Keratinocyte (primary cell): ENCODE data around the gene TBR1. TPM values are rescaled to one million over a fixed set of nuclear protein-coding genes. Genes with fewer than 3 reads are reported as not detected.

Experiments used
- DNase-seq: peaks from one replicate; pipeline ENCODE4 v3.0.0-alpha.2; 2011; ENCODE audit warnings: low read depth, missing footprints, low spot score
- FAIRE-seq: peaks from 2 replicates; lab custom pipeline; 2011; peaks lifted over from hg19 to GRCh38; lab: Jason Lieb, UNC
- H2AFZ ChIP-seq: 2 replicates; pipeline ENCODE4 v1.6.0; 2012; ENCODE audit warnings: low read length, control low read depth, inconsistent platforms; ENCODE audit not compliant: control insufficient read depth
- H3K27ac ChIP-seq: 2 replicates; pipeline ENCODE4 v1.5.1; 2011; ENCODE audit warnings: low read length; ENCODE audit not compliant: control insufficient read depth, insufficient read depth
- H3K27me3 ChIP-seq: 3 replicates; pipeline ENCODE4 v1.6.0; 2011; ENCODE audit warnings: low read length; ENCODE audit not compliant: control insufficient read depth, insufficient read depth; ENCODE audit errors: extremely low read depth
- H3K36me3 ChIP-seq, 2 experiments: 2 replicates in 1 of 2; 3 replicates in 1 of 2; pipeline ENCODE4 v1.5.1; 2011; ENCODE audit warnings: low read length in 2 of 2, mild to moderate bottlenecking in 1 of 2; ENCODE audit not compliant: control insufficient read depth in 2 of 2, insufficient read depth in 2 of 2; ENCODE audit errors: extremely low read depth in 1 of 2
- H3K4me1 ChIP-seq: 3 replicates; pipeline ENCODE4 v1.5.1; 2011; ENCODE audit warnings: low read length; ENCODE audit not compliant: control insufficient read depth, insufficient read depth; ENCODE audit errors: extremely low read depth
- H3K4me2 ChIP-seq: 3 replicates; pipeline ENCODE4 v1.6.0; 2011; ENCODE audit warnings: low read depth, low read length; ENCODE audit not compliant: control insufficient read depth, insufficient read depth; ENCODE audit errors: extremely low read depth
- H3K4me3 ChIP-seq, 3 experiments: fragments of 200-600 bp in 1 of 3; sonication (generic) in 1 of 3; 2 replicates in 2 of 3; 3 replicates in 1 of 3; pipeline ENCODE4 v1.5.1; 2011 to 2016; ENCODE audit warnings: low read length in 3 of 3, mild to moderate bottlenecking in 3 of 3, control low read depth in 2 of 3, inconsistent platforms in 1 of 3, low read depth in 1 of 3, mixed read lengths in 1 of 3, mixed run types in 1 of 3, moderate library complexity in 1 of 3; ENCODE audit not compliant: control insufficient read depth in 2 of 3, insufficient read depth in 2 of 3; ENCODE audit errors: extremely low read depth in 1 of 3
- H3K79me2 ChIP-seq: 2 replicates; pipeline ENCODE4 v1.6.0; 2012; ENCODE audit warnings: low read length; ENCODE audit not compliant: control insufficient read depth, insufficient read depth
- H3K9ac ChIP-seq: 3 replicates; pipeline ENCODE4 v1.6.0; 2011; ENCODE audit warnings: low read length; ENCODE audit not compliant: control insufficient read depth, insufficient read depth; ENCODE audit errors: extremely low read depth
- H3K9me1 ChIP-seq: 3 replicates; pipeline ENCODE4 v1.6.0; 2011; ENCODE audit warnings: low read length; ENCODE audit not compliant: control insufficient read depth, insufficient read depth; ENCODE audit errors: extremely low read depth
- H3K9me3 ChIP-seq: 2 replicates; pipeline ENCODE4 v1.5.1; 2012; ENCODE audit warnings: low read depth, low read length; ENCODE audit not compliant: control insufficient read depth
- H4K20me1 ChIP-seq: 3 replicates; pipeline ENCODE4 v1.6.0; 2011; ENCODE audit warnings: low read length; ENCODE audit not compliant: control insufficient read depth, insufficient read depth; ENCODE audit errors: extremely low read depth
- CTCF ChIP-seq, 3 experiments: IDR thresholded peaks in 1 of 3; conservative IDR thresholded peaks in 1 of 3; optimal IDR thresholded peaks in 1 of 3; 2 replicates in 2 of 3; 3 replicates in 1 of 3; pipeline versions ENCODE3 to v1.5.1; 2011; ENCODE audit warnings: low read length in 3 of 3, mild to moderate bottlenecking in 3 of 3, moderate library complexity in 2 of 3, control low read depth in 1 of 3, inconsistent platforms in 1 of 3; ENCODE audit not compliant: insufficient read depth in 2 of 3; ENCODE audit errors: extremely low read depth in 1 of 3
- EZH2 ChIP-seq: IDR thresholded peaks from one replicate; pipeline ENCODE4 v1.6.1; 2012; ENCODE audit warnings: inconsistent platforms, mild to moderate bottlenecking, low read length, moderate library complexity
- dilution Hi-C: fragments of 300-500 bp; cut with MboI; formaldehyde crosslinking; loops from one replicate; pipeline ENCODE4 v1.7.0; 2020; ENCODE audit warnings: low sequenced_read_pairs; ENCODE audit not compliant: extremely low pct_ligation_motif_present
- polyA plus RNA-seq, 5 experiments: library from polyadenylated mRNA; depleted of rRNA in 3 of 5; stranded (reverse) in 3 of 5; stranded (forward) in 1 of 5; unstranded in 1 of 5; fragments of >200 nt; gene quantifications; 1 replicate in 1 of 5; 2 replicates in 3 of 5; 3 replicates in 1 of 5; pipeline versions ENCODE4 v1.2.1 to v1.2.3, GENCODE V29; 2011 to 2012; ENCODE audit warnings: missing spikeins in 2 of 5, low read depth in 1 of 5, low replicate concordance in 1 of 5

TBR1 gene
- polyA plus RNA-seq, 1 donor (not counting 4 experiments of a cell fraction or from before 2014, with no cell fraction given), result 0.03 TPM

- FAIRE-seq (no peak), DNase-seq (no peak)
- Histone ChIP-seq H3K9me1 (no peaks in the 10 kb centered on the region), H3K9me3 (no peaks in the 10 kb centered on the region), H3K9ac (no peak overlapping the region), H3K4me1 (peaks cover 4% of the 10 kb centered on the region), H3K79me2 (no peaks in the 10 kb centered on the region), H3K36me3 (no peaks in the 10 kb centered on the region), H3K27me3 (peaks cover 96% of the 10 kb centered on the region), H3K27ac (no peak overlapping the region), H3K4me2 (no peak overlapping the region), H3K4me3 (no peak overlapping the region), H4K20me1 (no peaks in the 10 kb centered on the region), H2AFZ (no peak overlapping the region)
- no peak for TF ChIP-seq CTCF (optimal IDR thresholded peaks at IDR 0.05 in 1 of 3, IDR thresholded peaks at IDR 0.05 in 1 of 3, conservative IDR thresholded peaks at IDR 0.05 in 1 of 3; ENCODE audit: extremely low read depth in 1 of 3, insufficient read depth in 2 of 3, low read length in 3 of 3)
- TF ChIP-seq EZH2, result peak; percentile 50
- dilution Hi-C loops, result loop anchor here (25.0 kb wide), 1 partner anchor 512 kb away; no protein-coding TSS in a partner anchor
These were observed 9.0 kb downstream of the TBR1 start for GRCh38 chr2:161424891-161425727.

- TF ChIP-seq CTCF (optimal IDR thresholded peaks at IDR 0.05 in 1 of 3, IDR thresholded peaks at IDR 0.05 in 1 of 3, conservative IDR thresholded peaks at IDR 0.05 in 1 of 3; ENCODE audit: extremely low read depth in 1 of 3, insufficient read depth in 2 of 3, low read length in 3 of 3) (no peak), EZH2 (no peak)
- Histone ChIP-seq H3K79me2 (no peaks in the 10 kb centered on the region), H3K4me2 (no peak overlapping the region), H4K20me1 (no peaks in the 10 kb centered on the region), H3K4me3 (no peak overlapping the region), H3K9me3 (no peaks in the 10 kb centered on the region), H3K9ac (no peak overlapping the region), H3K9me1 (no peaks in the 10 kb centered on the region), H2AFZ (no peak overlapping the region), H3K27me3 (peaks cover 95% of the 10 kb centered on the region), H3K27ac (no peak overlapping the region), H3K36me3 (no peaks in the 10 kb centered on the region), H3K4me1 (peaks cover 4% of the 10 kb centered on the region)
- dilution Hi-C loops, result loop anchor here (25.0 kb wide), 1 partner anchor 511 kb away; no protein-coding TSS in a partner anchor
- FAIRE-seq (no peak), DNase-seq (no peak)
These were observed 9.8 kb downstream of the TBR1 start for GRCh38 chr2:161425728-161426454.
